Head of caudate nucleus (tissue), 42 donors: ENCODE measurements around the gene SH2D1A.
"Not testable (repeated sequence)": the region's sequence is repeated elsewhere in the genome, so short reads cannot be mapped to it uniquely, and the experiment has no call there.

ENCODE experiments used
- DNase-seq, 42 donors: peaks; one replicate each; pipeline versions ENCODE4 v3.0.0 to v3.0.0-alpha.2; 2020 to 2021; ENCODE audit warnings: mixed read lengths in 7 of 42
- intact Hi-C: fragments of 100-400 bp; cut with DNase I; formaldehyde crosslinking; loops from one replicate; pipeline ENCODE4 v1.15.0; 2022

SH2D1A gene

DNA sequence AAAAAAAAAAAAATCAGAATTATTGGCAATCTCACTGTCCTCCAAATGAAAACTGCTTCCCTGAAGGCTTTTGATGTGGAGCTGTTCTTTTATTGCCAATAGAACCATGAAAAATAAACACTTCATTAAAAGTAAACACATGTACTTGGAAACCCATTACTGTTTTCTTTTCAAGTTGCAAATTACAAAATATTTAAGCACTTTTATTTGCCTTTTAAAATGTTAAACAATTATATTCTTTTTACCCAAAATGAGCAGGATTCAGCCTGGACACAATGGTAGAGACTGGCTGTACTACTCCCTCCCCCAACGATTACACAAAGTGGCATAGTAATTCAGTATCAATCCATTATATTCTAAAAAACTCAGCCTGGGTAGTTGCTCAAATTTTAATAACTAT is 60.9 kb downstream of the SH2D1A start:
- no peak for DNase-seq
- intact Hi-C loops: no loop called here

- intact Hi-C loops, DNase-seq: not testable (repeated sequence)
These were observed 62.0 kb downstream of the SH2D1A start for GRCh38 chrX:124408380-124408779.

- intact Hi-C loops: no loop called here
- DNase-seq: no peak
These were observed 66.9 kb downstream of the SH2D1A start for GRCh38 chrX:124413244-124413643.

GRCh38 chrX:124414281-124414680 is 67.9 kb downstream of the SH2D1A start:
- intact Hi-C loops: no loop called here
- DNase-seq: no peak

- intact Hi-C loops: no loop called here
- DNase-seq: no peak
These were observed 68.9 kb downstream of the SH2D1A start for GRCh38 chrX:124415115-124415800.

GRCh38 chrX:124421898-124422655 is 75.7 kb downstream of the SH2D1A start:
- no peak for DNase-seq
- intact Hi-C loops: no loop called here
